Measurements from ENCODE around the gene MAML3.

DNA sequence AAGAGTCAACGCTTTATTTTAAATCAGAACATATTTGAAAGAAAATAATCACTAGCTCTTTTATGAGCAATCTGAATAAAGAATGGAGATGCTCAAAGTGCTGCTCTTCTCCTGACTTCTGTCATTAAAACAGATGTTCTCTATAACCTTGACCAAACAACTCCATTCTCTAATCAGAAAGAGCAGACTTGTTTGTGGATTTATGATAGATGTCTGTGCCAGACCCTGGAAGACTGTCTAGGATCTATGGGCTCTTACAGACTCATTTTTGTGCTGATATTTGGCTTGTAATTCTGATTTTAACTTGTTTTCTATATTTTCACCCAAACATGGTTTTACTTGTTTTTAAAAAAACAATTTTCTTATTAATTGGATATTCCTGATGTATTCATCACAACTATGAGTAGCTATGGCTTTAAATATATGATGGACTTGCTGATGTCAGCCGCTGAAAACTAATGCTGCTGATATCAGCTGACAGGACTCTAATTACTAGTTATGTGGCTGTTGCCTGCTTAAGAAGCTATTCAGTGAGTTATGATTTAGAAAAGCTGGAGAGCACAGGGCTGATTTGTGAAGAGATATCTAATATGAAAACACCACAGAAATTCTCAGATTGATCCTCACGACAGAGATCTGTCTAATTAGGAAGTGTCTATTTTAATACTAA lies 31.6 kb upstream of the MAML3 start:
- TF ChIP-seq GATA3 (IDR thresholded peaks at IDR 0.05; ENCODE audit: low read depth, low read length): no peak
- TF ChIP-seq GATA2 (IDR thresholded peaks at IDR 0.05; ENCODE audit: low read depth, low read length): peak; percentile 27; the same call in 1 of the 2 replicates
